B cell (primary cell): ENCODE data around the gene SIRPB1. TPM values are rescaled to one million over a fixed set of nuclear protein-coding genes. Genes with fewer than 3 reads are reported as not detected.

ENCODE experiments used
- ATAC-seq: fragments of 200-7000 bp; cut with Tn5 transposase; one replicate; pipeline ENCODE4 v1.10.0; 2021; ENCODE audit warnings: low read depth, mild to moderate bottlenecking, moderate number of reproducible peaks, moderate library complexity
- CTCF ChIA-PET: fragments of 350-600 bp; sonication (Branson Sonifier 250); formaldehyde crosslinking; loops from one replicate; lab custom pipeline; 2021; ENCODE audit warnings: antibody characterized with exemption, inconsistent platforms; lab: Charles Lee
- POLR2A ChIA-PET: fragments of 350-600 bp; sonication (Branson Sonifier 250); formaldehyde crosslinking; loops from one replicate; lab custom pipeline; 2021; ENCODE audit warnings: antibody characterized with exemption; lab: Charles Lee
- DNase-seq: peaks from one replicate; pipeline ENCODE4 v3.0.0; 2013
- H2AFZ ChIP-seq: 2 replicates; pipeline ENCODE4 v1.6.1; 2012; ENCODE audit warnings: mild to moderate bottlenecking, low read depth, low read length; ENCODE audit not compliant: insufficient read depth, poor library complexity, severe bottlenecking
- H3K27ac ChIP-seq, 2 donors: 1 replicate in 1 of 2; 2 replicates in 1 of 2; pipeline ENCODE4 v1.5.1; 2012 to 2013; ENCODE audit warnings: low read length in 2 of 2, mild to moderate bottlenecking in 2 of 2, moderate library complexity in 1 of 2
- H3K27me3 ChIP-seq, 4 experiments: fragments of 200-600 bp in 1 of 4; sonication (generic) in 1 of 4; replicated peaks in 1 of 4; 1 replicate in 2 of 4; 2 replicates in 2 of 4; pipeline versions ENCODE4 v1.6.1 to v1.7.0; 2013 to 2016; ENCODE audit warnings: low read length in 3 of 4, mild to moderate bottlenecking in 2 of 4, mixed read lengths in 1 of 4, moderate library complexity in 1 of 4; ENCODE audit not compliant: insufficient read depth in 4 of 4, control insufficient read depth in 3 of 4; ENCODE audit errors: control extremely low read depth in 1 of 4
- H3K36me3 ChIP-seq, 2 experiments: replicated peaks in 1 of 2; 1 replicate in 1 of 2; 2 replicates in 1 of 2; pipeline versions ENCODE4 v1.6.1 to v1.7.1; 2013; ENCODE audit warnings: low read length in 1 of 2; ENCODE audit not compliant: insufficient read depth in 2 of 2, control insufficient read depth in 1 of 2; ENCODE audit errors: control extremely low read depth in 1 of 2, extremely low read depth in 1 of 2
- H3K4me1 ChIP-seq, 2 donors: fragments of 200-600 bp in 1 of 2; sonication (generic) in 1 of 2; 1 replicate in 1 of 2; 2 replicates in 1 of 2; pipeline versions ENCODE4 v1.5.1 to v1.6.1; 2013 to 2017; ENCODE audit warnings: low read length in 2 of 2; ENCODE audit not compliant: control insufficient read depth in 2 of 2, insufficient read depth in 2 of 2
- H3K4me2 ChIP-seq: replicated peaks from 2 replicates; pipeline ENCODE3; 2012; ENCODE audit warnings: mild to moderate bottlenecking, low read depth, low read length; ENCODE audit not compliant: poor library complexity, severe bottlenecking
- H3K4me3 ChIP-seq, 5 experiments: fragments of 200-600 bp in 1 of 5; sonication (generic) in 1 of 5; 1 replicate in 3 of 5; 2 replicates in 2 of 5; pipeline versions ENCODE4 v1.5.1 to v1.7.0; 2011 to 2016; ENCODE audit warnings: low read length in 4 of 5, mild to moderate bottlenecking in 4 of 5, low read depth in 2 of 5, control low read depth in 1 of 5, moderate library complexity in 1 of 5; ENCODE audit not compliant: insufficient read depth in 1 of 5; ENCODE audit errors: control extremely low read depth in 1 of 5, extremely low read depth in 1 of 5
- H3K79me2 ChIP-seq: fragments of 200-600 bp; sonication (generic); one replicate; pipeline ENCODE4 v1.6.0; 2016; ENCODE audit warnings: low read length; ENCODE audit not compliant: control insufficient read depth, insufficient read depth
- H3K9ac ChIP-seq: fragments of 200-600 bp; sonication (generic); 2 replicates; pipeline ENCODE4 v1.6.1; 2017; ENCODE audit warnings: mild to moderate bottlenecking, low read length, moderate library complexity
- H3K9me3 ChIP-seq, 3 donors: one replicate each; pipeline versions ENCODE4 v1.6.1 to v1.7.1; 2013; ENCODE audit warnings: low read length in 2 of 3; ENCODE audit not compliant: control insufficient read depth in 2 of 3, insufficient read depth in 1 of 3; ENCODE audit errors: control extremely low read depth in 1 of 3
- H4K20me1 ChIP-seq: 2 replicates; pipeline ENCODE4 v1.6.0; 2012; ENCODE audit warnings: mild to moderate bottlenecking, low read length; ENCODE audit not compliant: insufficient read depth, control insufficient read depth, poor library complexity, severe bottlenecking
- H3K27ac Mint-ChIP-seq: one replicate; pipeline ENCODE4 v1.8.0; 2021; ENCODE audit warnings: mixed read lengths
- H3K27me3 Mint-ChIP-seq: one replicate; pipeline ENCODE4 v1.8.0; 2021; ENCODE audit warnings: mixed read lengths
- H3K4me1 Mint-ChIP-seq: one replicate; pipeline ENCODE4 v1.8.0; 2021; ENCODE audit warnings: mixed read lengths
- H3K4me3 Mint-ChIP-seq: one replicate; pipeline ENCODE4 v1.8.0; 2021; ENCODE audit warnings: mixed read lengths
- H3K9me3 Mint-ChIP-seq: one replicate; pipeline ENCODE4 v1.8.0; 2022; ENCODE audit warnings: mixed read lengths; ENCODE audit not compliant: insufficient read depth
- CTCF ChIP-seq: fragments of 200-600 bp; IDR thresholded peaks from one replicate; pipeline ENCODE4 v1.8.0; 2022; ENCODE audit warnings: antibody characterized with exemption, mild to moderate bottlenecking
- EZH2 ChIP-seq: IDR thresholded peaks from 2 replicates; pipeline ENCODE4 v1.6.1; 2012; ENCODE audit warnings: borderline replicate concordance, low read depth, mild to moderate bottlenecking, moderate library complexity, low read length; ENCODE audit not compliant: insufficient read depth, poor library complexity, severe bottlenecking
- WGBS: methylation state at CpG from one replicate; pipeline ENCODE4 v1.1.5; 2013; ENCODE audit warnings: missing lambda C conversion rate; ENCODE audit not compliant: insufficient coverage; 5-methylcytosine and 5-hydroxymethylcytosine counted together
- intact Hi-C: fragments of 100-400 bp; cut with micrococcal nuclease; formaldehyde crosslinking; loops from one replicate; pipeline ENCODE4 v1.10.0; 2022
- polyA plus RNA-seq: library from polyadenylated mRNA; depleted of rRNA; stranded (reverse); fragments of >200 nt; gene quantifications from 2 replicates; pipeline ENCODE4 v1.2.3, GENCODE V29; 2012
- total RNA-seq, 2 donors: library from RNA; stranded (reverse); fragments of 120-200 nt in 1 of 2; gene quantifications; 1 replicate in 1 of 2; 2 replicates in 1 of 2; pipeline versions ENCODE4 v1.2.3 to v1.2.4, GENCODE V29; 2013 to 2022

Gene SIRPB1
- total and polyA plus RNA-seq, 2 donors (not counting 1 experiment from before 2014, with no cell fraction given) = 1.3 to 1.7 TPM

DNA sequence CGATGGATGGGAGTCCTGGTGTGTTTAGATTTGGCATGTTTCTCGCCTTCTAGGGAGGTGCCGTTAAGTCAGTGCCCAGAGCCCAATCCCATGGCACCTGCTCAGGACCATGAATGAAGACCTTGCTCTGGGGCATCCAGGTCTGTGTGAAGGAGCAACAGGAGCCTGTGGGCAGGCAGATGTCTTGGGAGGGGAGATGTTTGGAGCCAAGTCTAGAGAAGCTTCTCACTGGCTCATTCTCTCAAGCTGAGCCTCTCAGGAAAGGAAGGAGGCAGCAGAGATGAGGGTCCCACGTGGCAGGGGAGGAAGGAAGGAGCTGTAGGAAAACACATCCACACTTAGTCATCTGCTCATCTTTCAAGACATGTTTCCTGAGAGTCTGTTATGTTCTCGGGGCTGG is 9.5 kb upstream of the SIRPB1 start:
- TF ChIP-seq EZH2 = no peak
- no peak for TF ChIP-seq CTCF
- Histone ChIP-seq H3K79me2 (no peaks in the 10 kb centered on the region), H3K4me3 (no peak overlapping the region), H3K27ac (no peak overlapping the region), H3K36me3 (no peaks in the 10 kb centered on the region), H4K20me1 (no peaks in the 10 kb centered on the region), H3K9ac (no peak overlapping the region), H3K4me2 (no peak overlapping the region), H2AFZ (no peak overlapping the region), H3K27me3 (no peaks in the 10 kb centered on the region), H3K4me1 (peaks cover 4 to 6% of the 10 kb centered on the region in 2 donors), H3K9me3 (no peaks in the 10 kb centered on the region)
- peaks cover 5% of the 10 kb centered on the region for H3K4me1 Mint-ChIP-seq
- peaks cover 13% of the 10 kb centered on the region for H3K27me3 Mint-ChIP-seq
- CTCF ChIA-PET = no interaction called here
- no peak overlapping the region for H3K4me3 Mint-ChIP-seq
- ATAC-seq (no peak), DNase-seq (no peak)
- no peaks in the 10 kb centered on the region for H3K9me3 Mint-ChIP-seq
- no peak overlapping the region for H3K27ac Mint-ChIP-seq
- 78% methylated on average over 4 of the region's 5 CpGs for WGBS
- intact Hi-C loops = no loop called here
- POLR2A ChIA-PET = no interaction called here

- Mint-ChIP-seq H3K9me3 (no peaks in the 10 kb centered on the region), H3K4me1 (peaks cover 10% of the 10 kb centered on the region), H3K27me3 (peaks cover 13% of the 10 kb centered on the region), H3K27ac (no peak overlapping the region), H3K4me3 (no peak overlapping the region)
- Histone ChIP-seq H3K36me3 (no peaks in the 10 kb centered on the region), H3K27ac (no peak overlapping the region), H3K4me1 (peaks cover 11 to 13% of the 10 kb centered on the region in 2 donors), H3K79me2 (no peaks in the 10 kb centered on the region), H3K27me3 (no peaks in the 10 kb centered on the region), H3K9ac (no peak overlapping the region), H3K4me2 (no peak overlapping the region), H3K9me3 (peaks cover 0 to 1% (median 0%) of the 10 kb centered on the region in 3 donors), H2AFZ (no peak overlapping the region), H3K4me3 (no peak overlapping the region), H4K20me1 (no peaks in the 10 kb centered on the region)
- DNase-seq (no peak), ATAC-seq (no peak)
- WGBS = 93% methylated on average over 3 of the region's 5 CpGs
- intact Hi-C loops = no loop called here
- TF ChIP-seq EZH2 (no peak), CTCF (no peak)
- ChIA-PET POLR2A (no interaction called here), CTCF (interaction anchor here (0.6 kb wide), 1 partner anchor 148 kb away, joined by 3 read pairs; no protein-coding TSS in a partner anchor)
These were observed 8.8 kb upstream of the SIRPB1 start for GRCh38 chr20:1628621-1629020.
